SIG-M5 treated with dmso at 0.1 percent for 504 hours (cell line): ENCODE measurements around the gene ZNF726.
"Not testable (repeated sequence)": the region's sequence is repeated elsewhere in the genome, so short reads cannot be mapped to it uniquely, and the experiment has no call there.

ENCODE experiments used
- DNase-seq: peaks from one replicate; lab custom pipeline; 2025; ENCODE audit not compliant: unreplicated experiment; lab: John Stamatoyannopoulos, UW

ZNF726 gene

GRCh38 chr19:23943411-23943810 lies 28.7 kb downstream of the ZNF726 start:
- no peak for DNase-seq

- no peak for DNase-seq
These were observed 31.9 kb downstream of the ZNF726 start for GRCh38 chr19:23946569-23946968.

GRCh38 chr19:23949611-23950010 lies 34.9 kb downstream of the ZNF726 start:
- no peak for DNase-seq

- DNase-seq, result no peak
These were observed 41.4 kb downstream of the ZNF726 start for GRCh38 chr19:23956051-23956450.

- DNase-seq, result no peak
These were observed 43.1 kb downstream of the ZNF726 start for GRCh38 chr19:23957660-23958281.

GRCh38 chr19:23963396-23963795 lies 48.7 kb downstream of the ZNF726 start:
- DNase-seq, result not testable (repeated sequence)

GRCh38 chr19:23963881-23964280 lies 49.2 kb downstream of the ZNF726 start:
- DNase-seq, result not testable (repeated sequence)

- DNase-seq, result not testable (repeated sequence)
These were observed 49.6 kb downstream of the ZNF726 start for GRCh38 chr19:23964334-23964733.

GRCh38 chr19:23969630-23970029 lies 54.9 kb downstream of the ZNF726 start:
- DNase-seq, result no peak

- DNase-seq, result no peak
These were observed 56.9 kb downstream of the ZNF726 start for GRCh38 chr19:23971598-23971997.

- DNase-seq, result no peak
These were observed 57.5 kb downstream of the ZNF726 start for GRCh38 chr19:23972161-23972560.

- DNase-seq, result no peak
These were observed 60.3 kb downstream of the ZNF726 start for GRCh38 chr19:23974941-23975340.

GRCh38 chr19:23976631-23977030 lies 61.9 kb downstream of the ZNF726 start:
- DNase-seq, result not testable (repeated sequence)

- not testable (repeated sequence) for DNase-seq
These were observed 62.6 kb downstream of the ZNF726 start for GRCh38 chr19:23977256-23977655.

- DNase-seq, result no peak
These were observed 63.4 kb downstream of the ZNF726 start for GRCh38 chr19:23978068-23978467.

GRCh38 chr19:23980805-23981204 lies 66.1 kb downstream of the ZNF726 start:
- no peak for DNase-seq

- DNase-seq, result no peak
These were observed 67.2 kb downstream of the ZNF726 start for GRCh38 chr19:23981863-23982262.

GRCh38 chr19:23983406-23983805 lies 68.7 kb downstream of the ZNF726 start:
- DNase-seq, result no peak
